TTC549 (cell line): ENCODE data around the gene AGR2.

Source experiments
- FAIRE-seq: peaks from 2 replicates; lab custom pipeline; 2012; peaks lifted over from hg19 to GRCh38; lab: Jason Lieb, UNC

The AGR2 gene

GRCh38 chr7:16812542-16813231 lies 7.9 kb upstream of the AGR2 start:
- FAIRE-seq = no peak

DNA sequence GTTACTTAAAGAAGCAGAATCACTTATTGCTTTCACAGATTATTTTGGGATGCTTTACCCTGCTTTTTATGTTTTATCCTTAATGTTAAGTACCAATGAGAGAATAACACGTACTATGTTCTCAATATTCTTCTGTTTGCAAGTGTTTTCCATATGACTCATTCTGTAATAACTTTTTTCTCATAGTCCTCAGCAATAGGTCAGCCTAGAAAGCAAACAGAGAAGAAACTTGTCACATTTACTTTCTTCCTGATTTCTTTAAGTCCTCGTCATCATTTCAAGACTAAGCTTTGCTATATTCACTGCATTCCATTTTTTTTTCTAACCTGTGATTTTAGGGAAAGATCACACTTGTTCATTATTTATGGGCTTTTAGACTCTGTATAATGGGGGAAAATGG lies 6.8 kb upstream of the AGR2 start:
- FAIRE-seq = no peak

DNA sequence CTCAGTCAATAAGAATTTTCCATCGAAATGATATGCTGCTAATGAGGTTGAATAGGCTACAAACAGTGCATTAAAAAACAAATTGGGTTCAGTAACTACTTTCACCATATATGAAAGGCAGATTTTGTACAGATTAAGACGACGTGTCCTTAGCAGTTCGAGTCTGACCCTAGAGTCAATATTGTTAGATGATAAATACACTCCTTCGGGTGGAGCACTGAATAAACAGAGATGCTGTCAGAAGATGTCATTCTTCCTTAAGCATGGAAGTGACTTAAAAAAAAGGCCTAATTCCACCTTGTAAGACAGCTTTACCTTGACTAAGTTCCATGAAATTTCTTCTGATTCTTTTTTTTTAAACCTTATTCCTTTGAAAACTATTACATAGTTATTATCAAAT lies 5.8 kb upstream of the AGR2 start:
- FAIRE-seq = no peak

- FAIRE-seq = no peak
Observed at GRCh38 chr7:16810112-16810511, 5.3 kb upstream of the AGR2 start.

- no peak for FAIRE-seq
Observed at GRCh38 chr7:16805441-16805840, 642 bp upstream of the AGR2 start.

GRCh38 chr7:16803881-16804673 lies 722 bp downstream of the AGR2 start:
- no peak for FAIRE-seq

GRCh38 chr7:16803125-16803524 lies 1.7 kb downstream of the AGR2 start:
- FAIRE-seq = no peak

DNA sequence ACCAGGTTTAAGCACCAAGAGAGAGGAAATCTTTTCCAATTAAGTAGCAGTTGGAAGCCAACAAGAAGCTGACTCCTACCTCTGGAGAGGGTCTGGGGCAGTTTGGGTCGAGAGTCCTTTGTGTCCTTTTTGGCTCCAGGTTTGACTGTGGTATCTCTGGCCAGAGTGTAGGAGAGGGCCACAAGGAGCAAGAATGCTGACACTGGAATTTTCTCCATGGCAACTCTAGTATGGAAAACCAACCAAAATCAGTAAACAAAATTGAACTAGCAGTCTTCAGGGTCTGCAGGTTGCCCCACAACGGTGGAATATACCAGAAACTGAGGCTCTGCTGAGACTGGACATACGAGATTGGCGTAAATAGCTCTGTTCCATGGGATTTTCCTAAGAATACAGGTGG lies 3.2 kb downstream of the AGR2 start:
- no peak for FAIRE-seq

GRCh38 chr7:16801111-16801542 lies 3.7 kb downstream of the AGR2 start:
- FAIRE-seq = no peak

GRCh38 chr7:16795624-16796023 lies 9.2 kb downstream of the AGR2 start:
- FAIRE-seq = no peak

DNA sequence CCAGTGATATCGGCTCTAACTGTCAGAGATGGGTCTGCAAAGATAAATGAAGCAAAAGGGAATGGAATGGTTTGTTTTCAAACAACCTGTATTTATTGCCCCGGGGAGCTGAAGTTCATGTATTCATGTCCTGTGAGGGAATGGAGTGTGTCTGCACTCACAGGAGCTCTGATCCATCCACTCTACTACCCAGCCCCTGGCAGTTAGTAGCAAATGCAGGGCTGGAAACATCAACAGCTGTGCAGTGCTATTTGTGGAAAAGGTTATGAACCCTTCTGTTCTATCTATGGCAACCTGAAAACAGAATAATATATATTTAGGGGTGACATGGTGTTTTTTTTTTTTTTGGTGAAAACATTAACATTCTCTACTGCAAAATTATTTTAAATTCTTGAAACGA lies 9.8 kb downstream of the AGR2 start:
- no peak for FAIRE-seq

DNA sequence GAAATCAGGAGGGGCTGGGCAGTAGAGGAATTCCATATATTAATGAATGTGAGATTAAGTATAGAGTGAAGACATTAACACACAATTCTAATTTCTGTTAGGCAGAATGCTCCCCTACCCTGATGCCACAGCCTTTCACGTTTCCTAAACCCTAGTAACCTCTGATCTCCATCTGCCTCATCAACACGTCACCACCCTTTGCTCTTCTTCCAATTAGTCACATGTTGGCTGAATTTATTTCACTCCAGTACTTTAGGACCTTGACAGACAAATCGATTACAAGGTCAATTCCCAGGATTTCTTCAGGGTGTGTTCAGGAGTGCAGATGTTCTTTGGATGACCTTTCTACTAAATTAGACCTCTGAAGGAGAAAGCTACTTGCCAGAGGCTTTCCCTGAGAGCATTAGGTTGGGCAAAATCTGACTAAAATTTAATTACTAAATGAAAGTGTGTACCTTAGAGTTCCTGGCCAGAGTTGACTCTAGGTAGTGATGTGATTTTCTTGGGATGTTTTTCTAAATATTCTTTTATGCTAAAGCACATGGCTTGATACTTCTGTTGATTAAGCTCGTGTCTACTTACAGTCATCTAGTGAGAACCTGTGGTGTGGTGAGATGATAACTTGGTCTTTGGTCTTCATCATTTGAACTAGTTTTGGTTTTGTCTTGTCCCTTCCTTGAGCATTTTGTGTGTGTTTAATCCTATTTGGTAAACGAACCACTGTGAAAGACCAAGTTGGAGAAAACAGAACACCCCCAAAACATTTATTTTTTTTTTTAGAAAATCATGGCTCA lies 12.7 kb downstream of the AGR2 start:
- FAIRE-seq = no peak

DNA sequence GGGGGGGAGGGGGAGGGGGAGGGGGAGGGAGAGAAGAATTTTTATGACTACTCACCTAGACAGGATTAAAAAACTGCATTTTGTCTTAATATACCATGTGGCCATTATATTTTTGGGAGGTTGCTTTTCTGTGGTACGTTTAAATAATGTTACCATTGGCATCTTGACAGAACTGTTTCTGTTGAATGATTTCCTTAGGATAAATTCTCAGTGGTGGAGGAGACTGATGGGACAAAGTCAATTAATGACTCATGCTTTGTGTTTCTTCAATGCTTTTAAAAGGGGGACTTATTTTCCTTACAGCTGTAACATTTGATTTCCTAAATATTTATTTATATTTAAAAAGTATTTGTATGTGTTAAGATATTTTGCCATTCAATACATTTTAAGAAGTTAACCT lies 13.7 kb downstream of the AGR2 start:
- FAIRE-seq = no peak

GRCh38 chr7:16787127-16787526 lies 17.7 kb downstream of the AGR2 start:
- no peak for FAIRE-seq

GRCh38 chr7:16786257-16786656 lies 18.5 kb downstream of the AGR2 start:
- no peak for FAIRE-seq

- FAIRE-seq = no peak
Observed at GRCh38 chr7:16785846-16786245, 19.0 kb downstream of the AGR2 start.

DNA sequence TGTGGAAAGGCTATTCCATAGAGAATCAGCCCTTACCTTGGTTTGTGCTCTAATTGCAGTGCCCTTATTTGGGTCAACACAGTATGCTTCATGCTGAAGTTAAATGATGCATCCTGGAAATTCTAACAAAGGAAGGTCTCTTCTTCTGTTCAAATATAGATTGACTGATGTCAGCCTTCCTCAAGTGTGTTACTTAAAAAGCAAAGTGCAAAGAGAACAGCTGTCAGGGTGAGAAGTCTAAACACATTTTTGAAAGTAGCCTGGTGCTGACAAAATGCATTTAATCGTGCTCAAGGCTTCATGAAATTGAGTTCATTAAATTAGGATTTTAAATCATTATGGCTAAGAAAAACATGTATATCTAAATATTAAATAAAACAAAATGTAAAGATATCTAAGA lies 19.5 kb downstream of the AGR2 start:
- no peak for FAIRE-seq

- no peak for FAIRE-seq
Observed at GRCh38 chr7:16780596-16780995, 24.2 kb downstream of the AGR2 start.

- no peak for FAIRE-seq
Observed at GRCh38 chr7:16779051-16779450, 25.7 kb downstream of the AGR2 start.

- no peak for FAIRE-seq
Observed at GRCh38 chr7:16778476-16778875, 26.3 kb downstream of the AGR2 start.

GRCh38 chr7:16776053-16776452 lies 28.7 kb downstream of the AGR2 start:
- FAIRE-seq = no peak

DNA sequence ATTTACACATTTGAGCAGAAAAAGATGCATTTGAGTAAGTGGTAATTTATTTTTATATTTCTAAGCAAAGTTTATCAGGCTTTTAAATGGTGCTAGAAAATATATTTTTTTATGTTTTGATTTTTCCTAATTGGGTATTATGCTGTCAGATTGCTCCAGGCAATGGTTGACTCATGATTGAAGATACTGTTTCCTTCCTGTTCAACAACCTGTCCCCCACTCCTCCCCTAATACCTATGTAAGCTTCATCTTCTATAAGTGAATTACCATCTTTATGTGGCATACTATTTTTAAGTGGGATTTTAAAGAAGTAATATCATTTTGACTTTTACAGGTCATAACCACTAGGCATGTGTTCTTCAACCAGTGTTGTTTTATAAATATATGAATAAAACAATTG lies 29.8 kb downstream of the AGR2 start:
- FAIRE-seq = no peak

GRCh38 chr7:16774294-16774693 lies 30.5 kb downstream of the AGR2 start:
- no peak for FAIRE-seq
